ENCODE measurements around the gene MRPL24. TPM values are rescaled to one million over a fixed set of nuclear protein-coding genes. Genes with fewer than 3 reads are reported as not detected.

Gene MRPL24
- total and polyA plus RNA-seq, 9 of the 15 experiments (the other 6 are each of a cell fraction or from before 2014, with no cell fraction given): 74.3 to 267 (median 113) TPM

GRCh38 chr1:156746728-156747631 is 6.1 kb upstream of the MRPL24 start (continued):
- no peak for TF ChIP-seq ZSCAN32 (CRISPR knock-in tag; IDR thresholded peaks at IDR 0.05)
- no peak for TF ChIP-seq PHB2 (IDR thresholded peaks at IDR 0.05; ENCODE audit: low read depth)
- TF ChIP-seq RFX5 (IDR thresholded peaks at IDR 0.05; ENCODE audit: low read depth, low read length): no peak
- peak; percentile 53 for TF ChIP-seq SUPT5H (IDR thresholded peaks at IDR 0.05)
- no peak for TF ChIP-seq ZNF668 (CRISPR knock-in tag; IDR thresholded peaks at IDR 0.05)
- TF ChIP-seq NCOR1 (IDR thresholded peaks at IDR 0.05): peak; percentile 32; the same call in 1 of the 2 replicates
- peak; percentile 77 for TF ChIP-seq ZNF143 (CRISPR knock-in tag; IDR thresholded peaks at IDR 0.05)
- no peak for TF ChIP-seq ZBTB8A (IDR thresholded peaks at IDR 0.05; ENCODE audit: partially characterized antibody)
- TF ChIP-seq BRF1 (IDR thresholded peaks at IDR 0.05; ENCODE audit: borderline replicate concordance, extremely low read depth, insufficient read length): no peak
- peak; percentile 61 to 81; a peak in 2 of 4 replicates for TF ChIP-seq SIN3A (IDR thresholded peaks at IDR 0.05; ENCODE audit: borderline replicate concordance in 2 of 2, control insufficient read depth in 1 of 2, low read depth in 2 of 2, low read length in 2 of 2)
- TF ChIP-seq MITF (IDR thresholded peaks at IDR 0.05): no peak
- no peak for TF ChIP-seq ESRRA (IDR thresholded peaks at IDR 0.05; ENCODE audit: borderline replicate concordance, low read depth)
- TF ChIP-seq TFAP4 (CRISPR knock-in tag; IDR thresholded peaks at IDR 0.05; ENCODE audit: borderline replicate concordance): peak; percentile 67; the same call in 1 of the 2 replicates
- no peak for TF ChIP-seq TOE1 (IDR thresholded peaks at IDR 0.05; ENCODE audit: borderline replicate concordance)
- no peak for TF ChIP-seq TOE1 (CRISPR knock-in tag; IDR thresholded peaks at IDR 0.05; ENCODE audit: borderline replicate concordance, low read depth)
- TF ChIP-seq NCOA1 (IDR thresholded peaks at IDR 0.05; ENCODE audit: low read depth): no peak
- TF ChIP-seq NKRF (IDR thresholded peaks at IDR 0.05; ENCODE audit: borderline replicate concordance): peak; percentile 76
- 0 out of 2 replicates have a peak, but pooled peaks have one; percentile 11 for TF ChIP-seq MTA1 (IDR thresholded peaks at IDR 0.05; ENCODE audit: borderline replicate concordance)
- TF ChIP-seq ZNF197 (CRISPR knock-in tag; IDR thresholded peaks at IDR 0.05; ENCODE audit: low read depth): 0 out of 2 replicates have a peak, but pooled peaks have one; percentile 40
- TF ChIP-seq TGIF2 (CRISPR knock-in tag; IDR thresholded peaks at IDR 0.05): no peak
- TF ChIP-seq MNT (conservative IDR thresholded peaks at IDR 0.05): peak; percentile 50 to 73; a peak in 3 of 4 replicates
- TF ChIP-seq GABPA (tag; conservative IDR thresholded peaks at IDR 0.05; ENCODE audit: low read depth): 0 out of 2 replicates have a peak, but pooled peaks have one; percentile 45
